GM21423 (cell line): ENCODE measurements around the gene N4BP3.
"Not testable (repeated sequence)": the region's sequence is repeated elsewhere in the genome, so short reads cannot be mapped to it uniquely, and the experiment has no call there.

Experiments used
- ATAC-seq: cut with Tn5 transposase; IDR thresholded peaks from one replicate; pipeline ENCODE4 v1.9.1; 2021; ENCODE audit warnings: mild to moderate bottlenecking, moderate library complexity; ENCODE audit not compliant: unreplicated experiment

N4BP3 gene, protein sequence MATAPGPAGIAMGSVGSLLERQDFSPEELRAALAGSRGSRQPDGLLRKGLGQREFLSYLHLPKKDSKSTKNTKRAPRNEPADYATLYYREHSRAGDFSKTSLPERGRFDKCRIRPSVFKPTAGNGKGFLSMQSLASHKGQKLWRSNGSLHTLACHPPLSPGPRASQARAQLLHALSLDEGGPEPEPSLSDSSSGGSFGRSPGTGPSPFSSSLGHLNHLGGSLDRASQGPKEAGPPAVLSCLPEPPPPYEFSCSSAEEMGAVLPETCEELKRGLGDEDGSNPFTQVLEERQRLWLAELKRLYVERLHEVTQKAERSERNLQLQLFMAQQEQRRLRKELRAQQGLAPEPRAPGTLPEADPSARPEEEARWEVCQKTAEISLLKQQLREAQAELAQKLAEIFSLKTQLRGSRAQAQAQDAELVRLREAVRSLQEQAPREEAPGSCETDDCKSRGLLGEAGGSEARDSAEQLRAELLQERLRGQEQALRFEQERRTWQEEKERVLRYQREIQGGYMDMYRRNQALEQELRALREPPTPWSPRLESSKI

DNA sequence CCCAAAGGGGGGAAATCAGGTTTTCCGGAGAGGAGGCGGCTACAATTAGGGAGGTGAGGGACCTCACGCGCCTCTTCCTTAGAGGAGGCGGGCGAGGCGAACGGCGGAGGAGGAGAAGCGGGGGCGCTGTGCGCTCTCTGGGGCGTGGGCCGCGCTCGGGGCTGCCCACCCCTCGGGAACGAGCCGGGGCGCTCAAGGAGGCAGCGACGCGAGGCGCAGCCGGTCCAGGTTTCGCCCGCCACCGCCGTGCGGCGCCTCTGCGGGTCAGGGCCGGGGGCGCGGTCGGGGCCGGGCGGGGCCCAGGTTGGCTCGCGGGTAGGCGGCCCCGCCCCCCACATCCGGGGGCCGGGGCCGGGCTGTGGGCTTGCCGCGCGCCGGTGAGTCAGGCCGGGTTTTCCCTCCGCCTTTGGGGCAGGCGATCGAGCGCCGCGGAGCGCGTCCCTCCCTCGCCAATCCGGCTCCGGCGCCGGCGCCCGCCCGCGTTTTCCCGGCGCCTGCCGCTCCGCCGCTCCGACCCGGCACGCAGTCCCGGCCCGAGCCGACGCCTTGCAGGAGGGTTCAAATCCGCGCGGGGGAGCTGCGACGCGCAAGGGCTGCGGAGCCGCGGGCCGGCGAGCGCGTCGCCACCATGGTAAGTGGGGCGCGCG, at the start of gene N4BP3:
Gene N4BP3, plus strand, starts transcription at position 392 of the 647 bp plus-strand sequence. CDS start 6,052 bp downstream, outside the sequence.
- ATAC-seq: peak; percentile 50

DNA sequence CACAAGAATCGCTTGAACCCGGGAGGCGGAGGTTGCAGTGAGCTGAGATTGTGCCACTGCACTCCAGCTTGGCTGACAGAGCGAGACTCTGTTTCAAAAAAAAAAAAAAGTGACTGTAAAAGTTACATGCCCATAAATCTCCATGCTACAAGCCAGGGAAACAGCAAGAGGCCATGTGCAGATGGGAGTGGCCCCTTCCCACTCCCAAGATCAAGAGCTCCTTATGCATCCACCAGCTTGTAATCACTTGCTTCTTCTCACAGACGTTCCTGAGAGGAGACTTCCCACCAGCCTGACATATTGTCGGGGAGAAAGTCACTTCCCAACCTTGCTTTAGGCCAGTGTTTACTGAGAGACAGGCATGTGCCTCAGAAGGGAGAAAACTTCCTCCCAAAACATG, 45.6 kb upstream of the N4BP3 start:
- ATAC-seq: no peak

DNA sequence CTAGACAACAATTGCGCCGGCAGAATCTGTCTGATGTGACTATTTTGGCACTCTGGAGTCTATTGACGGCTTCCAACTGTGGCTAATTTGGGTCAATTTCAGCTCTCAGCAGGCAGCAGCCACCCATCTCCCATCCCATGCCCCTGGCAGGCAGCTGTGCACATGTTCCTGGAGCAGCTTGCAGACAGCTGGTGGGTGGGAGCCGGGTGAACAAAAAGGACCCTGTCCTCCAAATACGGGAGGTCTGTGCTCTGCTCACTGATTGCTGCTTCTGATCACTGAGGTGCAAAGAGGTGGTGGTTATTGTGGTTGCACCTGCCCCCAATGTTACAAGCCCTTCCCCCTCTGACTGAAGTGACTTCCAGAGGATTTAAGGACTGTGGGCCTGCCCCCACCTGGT, 45.0 kb upstream of the N4BP3 start:
- no peak for ATAC-seq

DNA sequence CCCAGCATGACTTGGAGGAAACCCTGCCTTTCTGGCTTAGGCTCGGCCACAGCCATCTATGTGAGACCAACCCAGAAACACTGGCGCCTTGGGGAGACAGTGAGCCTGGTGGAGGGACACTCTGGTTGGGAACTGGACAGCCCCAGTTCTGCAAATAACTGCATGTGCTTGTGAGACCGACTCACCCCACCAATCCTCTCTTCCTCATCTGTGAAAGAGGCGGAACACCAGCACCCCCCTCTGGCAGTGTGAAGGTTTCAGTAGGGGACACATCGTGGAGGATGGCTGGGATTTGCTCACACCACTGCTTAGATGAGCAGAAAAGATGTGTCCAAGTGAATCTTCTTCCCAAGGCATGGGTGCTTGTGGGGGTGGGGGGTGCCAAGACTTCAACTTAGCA, 43.4 kb upstream of the N4BP3 start:
- no peak for ATAC-seq

DNA sequence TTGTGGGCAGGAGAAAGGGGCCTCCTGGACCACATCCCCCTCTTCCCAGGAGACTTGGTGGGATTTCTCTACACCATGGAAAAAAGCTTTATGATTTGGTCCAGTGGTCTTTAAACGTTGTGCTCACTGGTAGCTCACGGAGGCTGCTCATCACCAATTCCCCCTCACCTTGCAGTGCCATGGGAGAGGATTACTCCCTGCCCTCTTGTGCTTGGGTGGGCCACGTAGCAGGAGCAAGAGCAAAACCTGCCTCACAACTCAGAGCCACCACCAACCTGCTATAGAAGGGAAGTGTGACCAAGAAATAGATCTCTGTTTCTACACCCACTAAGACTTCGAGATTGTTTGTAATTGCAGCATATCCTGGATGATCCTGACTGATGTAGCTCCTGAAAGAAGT, 42.2 kb upstream of the N4BP3 start:
- ATAC-seq: no peak

DNA sequence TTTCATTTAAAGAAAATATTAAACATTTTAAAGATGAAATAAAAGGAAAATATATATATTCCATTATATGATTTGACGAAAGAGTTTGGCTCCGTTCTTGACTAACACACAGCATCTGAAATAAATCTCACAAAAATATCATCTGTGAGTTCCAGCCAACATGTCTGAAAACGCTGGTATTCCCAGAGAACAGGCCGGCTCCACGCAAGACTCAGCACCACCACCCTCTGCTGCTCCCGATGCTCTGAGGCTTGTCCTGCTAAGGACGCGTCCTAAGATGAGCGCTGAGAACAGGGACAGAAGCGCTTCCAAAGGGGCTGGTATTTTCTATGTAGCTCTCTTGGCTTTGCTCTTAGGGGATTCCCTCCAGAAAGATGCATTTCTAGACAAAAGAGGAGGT, 40.6 kb upstream of the N4BP3 start:
- no peak for ATAC-seq

DNA sequence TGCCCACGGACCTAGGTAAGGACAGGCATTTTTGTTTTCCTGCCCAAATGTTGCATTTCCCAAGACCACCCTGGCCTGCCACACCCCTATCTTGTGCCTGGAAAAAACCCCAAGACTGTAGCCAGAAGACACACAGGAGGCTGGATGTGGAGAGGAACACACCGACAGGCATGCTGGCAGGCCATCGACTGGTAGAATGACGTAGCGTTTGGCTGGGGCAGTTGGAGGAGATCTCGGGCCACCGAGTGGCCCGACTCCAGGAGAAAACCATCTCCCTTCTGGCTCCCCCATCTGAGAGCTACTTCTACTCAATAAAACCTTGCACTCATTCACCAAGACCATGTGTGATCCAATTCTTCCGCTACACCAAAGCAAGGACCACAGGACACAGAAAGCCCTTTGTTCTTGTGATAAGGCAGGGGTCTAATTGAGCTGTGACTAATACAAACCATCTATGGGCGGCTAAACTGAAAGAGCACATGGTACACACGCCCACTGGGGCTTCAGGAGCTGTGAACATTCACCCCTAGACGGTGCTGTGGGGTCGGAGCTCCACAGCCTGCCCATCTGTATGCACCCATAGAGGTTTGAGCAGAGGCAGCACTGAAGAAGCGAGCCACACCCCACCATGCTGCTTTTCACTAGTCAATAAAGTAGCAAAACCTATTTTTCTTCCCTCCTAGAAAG, 38.9 kb upstream of the N4BP3 start:
- no peak for ATAC-seq

DNA sequence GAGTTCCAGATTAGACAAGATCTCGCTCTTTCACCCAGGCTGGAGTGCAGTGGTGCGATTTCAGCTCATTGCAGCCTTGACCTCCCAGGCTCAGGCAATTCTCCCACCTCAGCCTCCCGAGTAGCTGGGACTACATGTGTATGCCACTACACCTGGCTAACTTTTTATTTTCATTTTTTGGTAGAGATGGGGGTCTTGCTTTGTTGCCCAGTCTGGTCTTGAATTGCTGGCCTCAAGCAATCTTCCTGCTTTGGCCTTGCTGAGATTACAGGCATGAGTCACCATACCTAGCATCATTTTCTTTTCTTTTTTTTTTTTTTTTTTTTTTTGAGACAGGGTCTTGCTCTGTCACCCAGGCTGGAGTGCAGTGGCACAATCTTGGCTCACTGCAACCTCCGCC, 36.4 kb upstream of the N4BP3 start:
- not testable (repeated sequence) for ATAC-seq

DNA sequence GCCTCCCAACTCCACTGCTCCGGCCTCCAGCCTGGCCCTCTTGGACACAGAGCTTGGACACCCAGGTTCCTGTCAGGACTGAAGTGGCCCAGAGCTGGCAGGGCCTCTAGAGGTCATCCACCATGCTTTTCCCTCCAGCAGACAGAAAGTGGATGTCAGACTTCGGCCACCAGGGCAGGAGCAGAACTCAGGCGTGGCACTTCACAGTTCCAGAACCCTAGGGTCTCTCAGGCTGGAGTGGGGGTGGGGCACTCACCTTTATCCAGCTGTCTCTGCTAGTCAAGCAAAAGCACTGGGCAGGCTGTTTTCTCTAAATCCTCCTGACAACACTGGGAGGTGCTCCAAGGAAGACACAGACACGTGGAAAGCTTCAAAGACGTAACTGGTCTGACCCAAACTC, 35.6 kb upstream of the N4BP3 start:
- ATAC-seq: no peak

DNA sequence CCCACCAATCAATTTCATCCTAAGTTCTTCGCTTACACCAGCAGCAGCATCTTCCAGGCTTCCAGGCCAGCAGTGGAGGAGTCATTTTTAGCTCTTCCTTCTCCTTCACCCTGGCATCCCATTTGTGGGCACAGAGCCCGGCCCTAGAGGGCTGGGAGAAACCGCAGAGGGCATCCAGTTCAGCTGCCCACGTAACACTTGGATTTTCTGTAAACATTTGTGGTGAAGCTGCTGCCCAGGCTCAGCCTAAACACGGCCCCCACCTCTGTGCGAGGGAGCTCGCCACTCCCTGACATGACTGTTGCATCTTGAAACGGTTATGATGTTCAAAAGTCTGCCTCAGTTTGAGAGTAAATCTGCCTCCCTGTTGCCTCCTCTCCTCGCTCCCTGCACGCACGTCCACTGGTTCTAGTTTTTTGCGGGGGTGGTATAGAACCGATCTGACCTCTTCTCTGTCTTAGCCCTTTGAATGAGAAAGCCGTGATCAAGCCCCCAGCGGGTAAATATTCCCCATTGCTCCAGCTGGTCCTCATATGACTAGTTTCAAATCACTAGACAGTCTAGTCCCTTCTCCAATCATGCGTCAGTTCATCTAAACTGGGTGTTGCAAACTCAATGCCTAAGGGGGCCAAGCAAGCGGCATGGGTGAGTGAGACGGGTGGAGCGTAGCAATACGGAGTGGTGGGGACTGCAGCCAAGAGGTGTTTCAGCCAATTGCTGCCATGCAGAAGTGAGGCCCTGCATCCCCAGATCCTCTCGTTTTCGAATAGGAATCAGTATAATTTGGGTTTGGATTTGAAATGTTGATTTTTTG, 34.9 kb upstream of the N4BP3 start:
- no peak for ATAC-seq

DNA sequence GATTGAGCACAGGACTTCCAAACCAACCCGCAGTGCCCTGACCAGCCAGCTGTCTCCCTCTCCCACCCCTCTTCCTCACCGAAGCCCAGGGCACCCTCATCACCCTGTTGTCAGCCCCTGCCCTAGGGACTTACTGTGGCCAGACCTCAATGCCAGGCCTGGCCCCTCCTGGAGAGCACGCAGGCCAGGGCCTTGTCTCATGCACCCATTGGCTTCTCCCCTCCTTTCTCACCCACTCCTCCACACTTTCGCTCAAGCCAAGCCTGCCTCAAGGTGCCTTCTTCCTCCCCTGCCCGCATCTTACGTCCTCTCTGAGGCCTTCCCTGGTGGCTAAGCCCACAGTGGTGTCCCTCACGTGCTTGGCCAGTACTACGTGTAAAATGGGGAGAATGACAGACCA, 33.3 kb upstream of the N4BP3 start:
- no peak for ATAC-seq

DNA sequence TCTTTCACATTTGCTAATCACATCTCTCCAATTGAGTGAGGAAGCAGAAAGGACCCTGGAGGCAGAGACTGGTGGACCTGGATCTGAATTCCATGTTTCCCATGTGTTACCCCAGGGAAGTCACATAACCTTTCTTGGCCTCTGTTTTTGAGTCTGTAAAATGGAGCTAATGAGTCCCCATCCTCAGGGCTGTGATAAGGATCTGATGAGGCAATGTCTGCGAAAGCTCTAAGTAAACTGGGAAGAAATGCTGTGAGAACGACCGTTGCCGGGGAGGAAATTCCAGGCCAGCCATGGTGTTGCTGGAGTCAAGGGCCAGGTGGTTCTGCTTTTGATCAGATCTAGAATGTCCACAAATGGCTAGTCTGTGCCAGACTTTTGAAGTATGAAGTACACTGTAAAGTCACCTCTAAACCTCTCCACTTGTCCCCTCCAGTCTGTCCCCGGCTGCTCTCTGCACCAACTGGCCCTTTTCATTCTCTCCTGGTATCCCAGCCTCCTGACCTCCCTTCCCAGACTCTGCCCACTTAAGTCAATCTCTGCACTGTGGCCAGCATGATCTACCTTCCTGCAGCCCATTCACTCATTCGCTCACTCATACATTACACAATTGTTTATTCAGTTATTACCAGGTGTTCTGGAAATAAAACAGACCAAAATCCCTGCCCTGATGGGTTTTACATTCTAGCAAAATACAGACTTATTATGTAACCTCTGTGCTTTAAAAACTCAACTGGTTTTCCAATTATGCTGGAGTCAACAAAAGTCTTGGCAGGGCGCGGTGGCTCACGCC, 32.5 kb upstream of the N4BP3 start:
- ATAC-seq: no peak

DNA sequence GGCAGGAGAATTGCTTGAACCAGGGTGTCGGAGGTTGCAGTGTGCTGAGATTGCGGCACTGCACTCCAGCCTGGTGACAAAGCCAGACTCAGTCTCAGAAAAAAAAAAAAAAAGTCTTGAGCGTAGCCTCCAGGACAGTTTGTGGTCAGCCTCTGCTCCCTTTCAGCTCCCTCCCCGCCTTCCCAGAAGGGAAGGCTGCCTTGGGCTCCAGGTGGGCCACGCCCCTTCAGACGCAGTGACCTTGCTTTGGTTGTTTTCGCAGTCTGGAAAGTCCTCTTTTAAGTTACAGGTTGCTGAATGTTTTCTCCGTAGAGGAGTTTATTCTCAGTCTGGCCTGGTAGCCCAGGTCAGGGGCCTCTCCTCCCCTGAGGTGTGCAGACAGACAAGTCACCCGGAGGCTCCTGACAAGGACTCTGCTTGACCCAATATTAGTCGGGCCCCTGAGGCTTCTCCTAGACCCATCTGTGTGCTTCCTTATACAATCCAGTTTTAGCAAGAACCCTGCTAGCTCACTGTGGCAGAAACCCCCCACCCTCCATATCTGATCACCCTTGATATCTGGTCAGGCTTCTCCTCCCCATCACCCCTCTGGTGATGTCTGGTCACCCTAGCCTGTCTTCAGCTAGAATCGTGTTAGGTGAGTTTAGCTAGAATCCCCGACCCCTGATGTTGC, 31.6 kb upstream of the N4BP3 start:
- no peak for ATAC-seq

DNA sequence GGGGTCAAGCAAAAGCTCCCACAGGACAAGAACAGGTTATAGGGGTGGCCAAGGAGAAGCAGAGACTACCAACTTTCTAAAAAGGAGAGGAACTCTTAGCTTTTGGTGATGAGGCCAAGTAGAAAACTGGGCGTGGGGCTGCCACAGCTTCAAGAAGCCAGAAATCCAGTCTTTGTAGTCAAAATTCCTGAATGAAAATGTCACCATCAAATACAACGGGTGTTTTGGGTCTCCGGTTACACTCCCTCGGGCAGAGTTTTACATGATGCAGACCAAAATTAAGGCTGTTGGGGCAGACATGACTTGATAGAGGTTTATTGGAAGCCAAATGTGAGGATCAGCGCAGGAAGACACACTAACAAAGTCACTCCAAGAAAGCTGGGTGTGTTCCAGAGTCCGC, 29.4 kb upstream of the N4BP3 start:
- no peak for ATAC-seq

DNA sequence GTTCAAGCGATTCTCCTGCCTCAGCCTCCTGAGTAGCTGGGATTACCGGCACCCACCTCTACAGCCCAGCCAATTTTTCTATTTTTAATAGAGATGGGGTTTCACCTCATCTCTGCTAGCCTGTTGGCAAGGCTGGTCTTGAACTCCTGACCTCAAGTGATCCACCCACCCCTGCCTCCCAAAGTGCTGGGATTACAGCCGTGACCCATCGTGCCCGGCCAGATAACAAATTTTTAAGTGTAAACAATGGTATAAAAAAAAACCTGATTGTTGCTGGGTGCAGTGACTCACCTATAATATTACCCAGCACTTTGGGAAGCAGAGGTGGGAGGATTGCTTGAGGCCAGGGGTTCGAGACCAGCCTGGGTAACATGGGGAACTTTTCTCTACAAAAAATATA, 28.0 kb upstream of the N4BP3 start:
- no peak for ATAC-seq

DNA sequence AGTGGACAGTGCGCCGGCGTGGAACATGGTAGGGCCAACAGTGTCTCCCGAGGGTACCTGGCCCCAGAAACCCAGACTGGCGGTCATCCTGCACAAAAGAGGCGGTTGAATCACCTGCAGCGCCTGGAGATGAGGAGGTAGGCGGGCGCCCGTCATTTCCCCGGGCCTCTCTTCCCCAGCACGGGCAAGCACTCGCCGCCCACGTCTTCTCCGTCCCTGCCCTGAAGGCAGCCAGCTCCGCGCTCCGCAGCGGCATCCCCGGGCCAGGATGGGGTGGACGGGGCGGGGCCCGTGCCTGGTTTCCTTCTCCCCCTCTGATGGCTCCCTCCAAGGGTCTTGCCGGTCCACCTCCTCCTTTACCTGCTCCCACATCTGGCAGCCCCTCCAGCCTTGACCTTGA, 27.1 kb upstream of the N4BP3 start:
- no peak for ATAC-seq

DNA sequence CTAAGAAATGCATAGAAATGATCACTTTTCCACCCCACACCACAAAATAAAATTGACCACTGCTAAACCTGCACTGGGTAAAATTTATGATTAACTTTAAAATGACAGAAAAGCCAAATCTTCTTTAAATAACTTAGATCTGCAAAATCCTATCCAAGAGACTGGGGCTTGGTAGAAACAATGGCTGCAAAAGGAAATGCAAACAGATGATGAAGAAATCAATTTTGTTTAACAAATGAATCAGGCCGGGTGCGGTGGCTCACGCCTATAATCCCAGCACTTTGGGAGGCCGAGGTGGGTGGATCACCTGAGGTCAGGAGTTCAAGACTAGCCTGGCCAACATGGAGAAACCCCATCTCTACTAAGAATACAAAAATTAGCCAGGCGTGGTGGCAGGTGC, 26.1 kb upstream of the N4BP3 start:
- not testable (repeated sequence) for ATAC-seq

DNA sequence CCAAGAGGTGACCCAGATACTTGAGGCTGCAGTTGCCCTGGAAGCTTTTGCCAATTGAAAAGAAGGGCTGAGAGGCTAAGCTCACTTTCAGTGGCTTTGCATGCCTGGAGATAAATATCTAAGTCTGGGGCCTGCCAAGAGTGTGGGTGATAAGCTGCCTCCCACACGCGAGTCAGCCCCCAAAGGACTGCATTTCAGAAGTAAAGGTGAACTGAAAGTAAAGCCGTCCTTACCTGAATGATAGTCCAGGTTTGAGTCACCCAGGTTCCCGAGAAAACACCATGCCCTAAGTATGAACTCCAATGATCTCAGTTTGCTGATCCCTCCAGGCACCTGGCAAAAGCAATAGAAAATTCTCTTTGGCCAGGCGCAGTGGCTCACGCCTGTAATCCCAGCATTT, 22.5 kb upstream of the N4BP3 start:
- no peak for ATAC-seq

DNA sequence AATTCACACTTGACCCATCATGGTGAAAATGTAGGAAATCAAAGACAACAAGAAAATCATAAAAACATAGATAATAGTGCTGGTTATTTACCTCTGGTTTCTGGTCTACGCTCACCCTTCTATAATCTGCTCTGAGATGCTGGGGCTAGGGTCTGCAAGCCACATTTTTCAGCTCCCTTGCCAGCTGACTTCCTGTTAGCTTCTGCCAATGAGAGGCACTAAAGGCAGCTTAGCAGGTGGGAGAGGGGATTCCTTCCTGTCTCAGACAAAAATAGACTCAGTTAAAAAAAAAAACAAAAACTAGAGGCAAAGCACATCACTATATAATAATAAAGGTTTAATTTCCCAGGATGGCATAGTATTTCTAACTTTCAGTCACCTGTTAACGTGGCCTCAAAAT, 20.2 kb upstream of the N4BP3 start:
- ATAC-seq: no peak

DNA sequence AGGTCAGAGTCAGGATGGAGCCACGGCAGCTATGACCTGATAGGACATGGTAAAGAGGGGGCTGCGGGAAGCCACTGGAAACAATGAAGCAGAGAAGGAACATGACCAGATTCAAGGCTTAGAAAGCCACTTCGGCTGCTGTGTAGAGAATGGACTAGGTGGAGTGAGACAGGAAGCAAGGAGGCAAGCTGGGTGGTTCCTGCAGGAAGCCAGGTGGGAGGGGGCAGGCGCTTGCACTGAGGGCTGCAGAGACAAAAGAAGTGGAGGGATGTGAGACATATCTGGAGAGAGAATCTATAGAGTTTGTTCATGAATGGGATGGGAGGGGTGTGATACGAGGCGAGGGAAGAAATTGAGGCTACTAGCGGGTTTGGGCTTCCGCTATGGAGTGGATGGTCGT, 19.0 kb upstream of the N4BP3 start:
- no peak for ATAC-seq
